Mononuclear cell (primary cell): ENCODE results near the gene NBR1. TPM values are rescaled to one million over a fixed set of nuclear protein-coding genes. Genes with fewer than 3 reads are reported as not detected.
"Not testable (repeated sequence)": the region's sequence is repeated elsewhere in the genome, so short reads cannot be mapped to it uniquely, and the experiment has no call there.

Experiments
- H3K27me3 ChIP-seq: 2 replicates; pipeline ENCODE4 v1.6.0; 2011; ENCODE audit warnings: low read length, control low read depth; ENCODE audit not compliant: insufficient read depth
- H3K4me1 ChIP-seq: 2 replicates; pipeline ENCODE4 v1.5.1; 2011; ENCODE audit warnings: mild to moderate bottlenecking, low read length, control low read depth; ENCODE audit not compliant: insufficient read depth
- H3K4me3 ChIP-seq: 2 replicates; pipeline ENCODE4 v1.5.1; 2011; ENCODE audit warnings: mild to moderate bottlenecking, low read length, moderate library complexity
- H3K9me3 ChIP-seq: 2 replicates; pipeline ENCODE4 v1.5.1; 2011; ENCODE audit warnings: low read depth, mild to moderate bottlenecking, control low read depth, low read length
- total RNA-seq: library from RNA; depleted of rRNA; stranded (reverse); fragments of >200 nt; gene quantifications from one replicate; pipeline ENCODE4 v1.2.3, GENCODE V29; 2012

NBR1 gene
- total RNA-seq, 1 donor: 34.3 TPM

- no peaks in the 10 kb centered on the region for H3K9me3 ChIP-seq
- peaks cover 26% of the 10 kb centered on the region for H3K4me1 ChIP-seq
- no peak overlapping the region for H3K4me3 ChIP-seq
- H3K27me3 ChIP-seq: no peaks in the 10 kb centered on the region
Observed at GRCh38 chr17:43175213-43176118, 4.5 kb downstream of the NBR1 start.

- no peak overlapping the region for H3K4me3 ChIP-seq
- peaks cover 26% of the 10 kb centered on the region for H3K4me1 ChIP-seq
- H3K9me3 ChIP-seq: no peaks in the 10 kb centered on the region
- no peaks in the 10 kb centered on the region for H3K27me3 ChIP-seq
Observed at GRCh38 chr17:43176119-43176570, 5.1 kb downstream of the NBR1 start.

- Histone ChIP-seq H3K27me3 (no peaks in the 10 kb centered on the region), H3K4me3 (no peak overlapping the region), H3K4me1 (no peaks in the 10 kb centered on the region), H3K9me3 (no peaks in the 10 kb centered on the region)
Observed at GRCh38 chr17:43183921-43184320, 12.9 kb downstream of the NBR1 start.

GRCh38 chr17:43186656-43187055 is 15.6 kb downstream of the NBR1 start:
- H3K4me1 ChIP-seq, H3K27me3 ChIP-seq, H3K4me3 ChIP-seq, H3K9me3 ChIP-seq: not testable (repeated sequence)

- H3K27me3 ChIP-seq: no peaks in the 10 kb centered on the region
- no peaks in the 10 kb centered on the region for H3K9me3 ChIP-seq
- no peak overlapping the region for H3K4me3 ChIP-seq
- H3K4me1 ChIP-seq: no peaks in the 10 kb centered on the region
Observed at GRCh38 chr17:43193251-43193650, 22.2 kb downstream of the NBR1 start.

GRCh38 chr17:43199633-43200032 is 28.6 kb downstream of the NBR1 start:
- Histone ChIP-seq H3K9me3 (no peaks in the 10 kb centered on the region), H3K4me3 (no peak overlapping the region), H3K27me3 (no peaks in the 10 kb centered on the region), H3K4me1 (no peaks in the 10 kb centered on the region)

- Histone ChIP-seq H3K4me1 (no peaks in the 10 kb centered on the region), H3K9me3 (no peaks in the 10 kb centered on the region), H3K27me3 (no peaks in the 10 kb centered on the region), H3K4me3 (no peak overlapping the region)
Observed at GRCh38 chr17:43200127-43200526, 29.1 kb downstream of the NBR1 start.

GRCh38 chr17:43203013-43203412 is 32.0 kb downstream of the NBR1 start:
- H3K9me3 ChIP-seq, H3K4me1 ChIP-seq, H3K27me3 ChIP-seq, H3K4me3 ChIP-seq: not testable (repeated sequence)

GRCh38 chr17:43210576-43210975 is 39.6 kb downstream of the NBR1 start:
- Histone ChIP-seq H3K4me3 (peak overlapping the region; percentile 66), H3K27me3 (no peaks in the 10 kb centered on the region), H3K4me1 (peaks cover 33% of the 10 kb centered on the region), H3K9me3 (no peaks in the 10 kb centered on the region)

- peaks cover 33% of the 10 kb centered on the region for H3K4me1 ChIP-seq
- peak overlapping the region; percentile 66 for H3K4me3 ChIP-seq
- H3K27me3 ChIP-seq: no peaks in the 10 kb centered on the region
- no peaks in the 10 kb centered on the region for H3K9me3 ChIP-seq
Observed at GRCh38 chr17:43211123-43211479, 40.1 kb downstream of the NBR1 start.

- peak within 1 kb of the TSS; percentile 66 for H3K4me3 ChIP-seq
- no peaks in the 10 kb centered on the region for H3K9me3 ChIP-seq
- no peaks in the 10 kb centered on the region for H3K27me3 ChIP-seq
- peaks cover 33% of the 10 kb centered on the region for H3K4me1 ChIP-seq
Observed at GRCh38 chr17:43211480-43212402, 40.7 kb downstream of the NBR1 start, which contains the start of gene TMEM106A. Gene TMEM106A, plus strand, starts transcription at chr17:43211875. Its CDS starts 1,167 bp downstream, at chr17:43213042.

- Histone ChIP-seq H3K4me1 (peaks cover 33% of the 10 kb centered on the region), H3K27me3 (no peaks in the 10 kb centered on the region), H3K4me3 (peak overlapping the region; percentile 66)
Observed at GRCh38 chr17:43212641-43213490, 41.9 kb downstream of the NBR1 start.

GRCh38 chr17:43213545-43213944 is 42.5 kb downstream of the NBR1 start:
- H3K9me3 ChIP-seq: no peaks in the 10 kb centered on the region
- H3K4me1 ChIP-seq: peaks cover 33% of the 10 kb centered on the region
- no peaks in the 10 kb centered on the region for H3K27me3 ChIP-seq
- no peak overlapping the region for H3K4me3 ChIP-seq

More at GRCh38 chr17:43212641-43213490, 41.9 kb downstream of the NBR1 start:
- H3K9me3 ChIP-seq: no peaks in the 10 kb centered on the region

GRCh38 chr17:43215341-43215740 is 44.3 kb downstream of the NBR1 start:
- Histone ChIP-seq H3K4me1 (peaks cover 33% of the 10 kb centered on the region), H3K27me3 (no peaks in the 10 kb centered on the region), H3K4me3 (no peak overlapping the region), H3K9me3 (no peaks in the 10 kb centered on the region)
